Right forelimb (tissue), 1 donor: Measurements from ENCODE around the gene NAPB.

Experiments used
- DNase-seq: peaks from one replicate; pipeline ENCODE4 v3.0.0-alpha.2; 2018

NAPB gene

GRCh38 chr20:23437126-23437899, 16.0 kb upstream of the NAPB start:
- DNase-seq = no peak

DNA sequence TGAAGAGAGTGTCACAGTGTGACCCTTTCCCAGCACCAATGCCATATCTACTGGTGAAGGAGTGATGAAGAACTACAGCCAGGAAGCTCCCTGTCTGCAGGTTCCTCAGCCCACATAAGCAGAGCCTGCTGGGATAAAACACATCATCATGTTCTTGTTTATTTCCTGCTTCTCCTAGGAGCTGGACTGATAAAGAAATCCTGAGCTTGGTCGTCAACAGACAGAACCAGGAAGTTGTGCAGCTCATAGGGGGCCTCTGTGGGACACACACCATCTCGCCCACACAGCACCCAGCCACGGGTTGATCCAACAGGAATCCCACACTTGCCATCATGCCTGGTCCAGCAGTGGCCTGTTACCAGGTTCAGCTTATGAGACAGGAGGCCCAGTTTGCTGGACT, 15.4 kb upstream of the NAPB start:
- no peak for DNase-seq

DNA sequence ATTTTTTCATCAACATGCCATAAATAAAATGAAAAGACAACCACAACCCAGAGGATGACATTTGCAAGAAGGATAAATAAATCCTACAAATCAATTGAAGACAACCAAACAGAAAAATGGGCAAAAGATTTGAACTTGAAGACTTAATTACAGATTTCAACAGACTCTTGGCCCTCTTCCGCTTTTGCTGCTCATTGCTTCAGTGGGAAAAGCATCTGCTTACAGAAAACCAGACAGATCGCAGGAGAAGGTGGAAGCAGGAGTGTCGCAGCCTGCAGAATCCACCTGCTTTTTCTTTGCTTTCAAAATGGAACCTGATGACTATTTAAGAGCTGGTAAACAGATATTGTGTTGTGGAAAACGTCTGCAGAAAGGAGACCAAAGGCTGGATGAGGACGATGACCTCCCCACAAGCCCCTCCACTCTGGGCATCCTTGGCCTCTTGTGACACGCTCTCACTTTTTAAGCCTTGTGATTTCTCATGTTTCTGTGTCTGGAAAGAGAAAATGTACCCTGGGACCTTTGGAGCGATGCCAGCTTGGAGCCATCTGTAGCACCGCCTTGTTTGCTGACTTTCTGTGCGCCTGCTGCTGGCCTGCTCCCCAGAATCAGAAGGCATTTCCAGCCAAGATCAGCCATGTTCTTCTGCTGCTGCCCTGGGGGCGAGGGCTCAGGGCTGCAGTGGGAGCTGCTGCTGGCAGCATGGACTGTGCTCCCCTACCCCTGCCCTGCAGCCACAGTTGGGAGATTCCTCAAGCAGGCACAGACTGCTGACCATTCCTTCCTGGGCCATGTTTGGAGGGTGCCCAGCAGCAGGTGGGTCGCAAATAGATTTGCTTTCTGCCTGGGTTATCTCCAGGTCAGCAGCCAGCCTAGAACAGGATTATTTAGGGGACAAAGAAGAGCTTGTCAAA, 14.6 kb upstream of the NAPB start:
- DNase-seq = no peak

DNA sequence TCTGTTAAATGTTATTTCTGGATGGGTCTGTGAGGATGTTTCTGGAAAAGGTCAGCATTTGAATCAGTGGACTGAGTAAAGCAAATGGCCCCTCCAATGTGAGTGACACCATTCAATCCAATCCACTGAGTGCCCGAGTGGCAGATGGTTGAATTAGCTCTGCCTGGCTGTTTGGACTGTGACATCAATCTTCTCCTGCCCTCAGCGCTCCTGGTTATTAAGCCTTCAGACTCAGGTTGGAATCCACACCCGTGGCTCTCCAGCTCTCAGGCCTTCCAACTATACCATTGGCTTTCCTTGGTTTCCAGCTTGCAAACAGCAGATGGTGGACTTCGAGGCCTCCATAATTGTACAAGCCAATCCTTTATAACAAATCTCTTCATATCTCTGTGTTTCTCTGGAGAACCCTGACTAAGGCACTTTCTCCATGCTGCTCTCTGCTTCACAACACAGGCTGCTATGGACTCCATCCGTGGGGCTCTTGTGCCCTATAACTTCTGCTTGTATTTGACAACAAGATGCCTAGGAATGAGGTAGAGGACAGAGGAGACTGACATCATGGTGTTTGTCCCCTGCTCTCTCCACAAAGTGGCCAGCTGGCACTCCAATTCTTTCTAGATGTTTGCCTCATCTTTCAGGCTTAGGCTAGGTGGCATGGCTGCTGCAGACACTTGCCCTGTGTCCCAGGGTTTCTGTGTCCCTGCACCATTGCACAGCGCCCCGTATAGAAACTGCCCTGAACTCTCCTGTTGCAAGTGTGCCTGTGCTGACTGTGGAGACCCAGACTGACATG, 13.4 kb upstream of the NAPB start:
- no peak for DNase-seq

DNA sequence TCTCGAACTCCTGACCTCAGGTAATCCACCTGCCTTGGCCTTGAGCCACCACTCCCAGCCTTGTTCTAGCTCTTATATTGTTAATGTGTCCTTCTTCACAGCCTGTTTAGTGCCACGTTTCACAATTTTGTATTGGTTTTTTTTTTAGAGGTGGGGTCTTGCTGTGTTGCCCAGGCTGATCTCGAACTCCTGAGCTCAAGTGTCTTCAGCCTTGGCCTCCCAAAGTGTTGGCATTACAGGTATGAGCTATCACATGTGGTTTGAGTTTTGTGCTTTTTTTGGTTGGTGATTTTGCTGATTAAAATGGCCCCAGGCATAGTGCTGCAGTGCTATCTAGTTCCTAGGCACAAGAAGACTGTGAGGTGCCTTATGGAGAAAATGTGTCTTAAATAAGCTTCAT, 12.3 kb upstream of the NAPB start:
- no peak for DNase-seq

- DNase-seq = no peak
These were observed 3.8 kb upstream of the NAPB start for GRCh38 chr20:23425129-23425528.

DNA sequence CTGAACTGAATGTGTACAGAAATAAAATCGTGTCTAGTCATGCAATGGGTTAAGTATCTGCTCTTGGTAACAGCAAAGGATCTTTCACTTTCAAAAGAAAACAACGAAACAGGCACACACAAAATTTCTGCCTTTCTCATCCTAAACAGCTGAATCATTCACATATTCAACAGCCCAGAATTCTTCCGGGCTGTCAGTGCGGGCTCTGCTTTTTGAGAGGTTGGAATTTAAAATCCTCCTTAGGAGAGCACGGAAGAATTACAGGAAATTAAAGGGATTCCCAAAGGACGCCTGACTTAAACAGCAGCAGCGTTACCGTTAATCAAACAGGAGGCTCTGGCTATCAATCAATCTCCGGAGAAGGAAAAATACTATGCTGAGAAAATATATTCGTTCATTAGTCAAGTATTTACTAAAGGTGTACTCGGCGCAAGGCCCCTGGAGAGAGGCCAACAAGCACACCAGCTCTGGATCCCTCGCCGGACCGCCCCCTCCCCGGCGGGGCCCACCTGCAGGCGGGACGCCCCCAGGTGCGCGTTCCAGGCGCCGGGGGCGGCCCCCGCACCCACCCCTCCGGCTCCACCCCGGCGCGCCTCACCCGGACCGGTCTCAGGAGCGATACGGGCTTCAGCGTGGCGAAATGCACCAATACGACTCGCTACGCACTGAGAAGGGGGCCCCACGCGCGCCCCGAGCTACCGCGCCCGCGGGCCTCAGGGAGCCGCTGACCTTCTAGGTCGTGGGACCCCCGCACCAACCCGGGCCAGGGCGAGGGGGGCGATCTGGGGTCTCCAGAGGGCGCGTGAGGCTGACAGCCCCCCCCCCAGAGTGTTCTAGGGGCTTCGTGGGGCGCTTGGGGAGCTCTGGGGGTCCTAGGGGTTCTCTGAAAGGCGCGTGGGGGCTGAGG, 1.0 kb downstream of the NAPB start:
- peak; percentile 51 for DNase-seq

GRCh38 chr20:23419657-23419994, 1.7 kb downstream of the NAPB start:
- no peak for DNase-seq

GRCh38 chr20:23417861-23418260, 3.4 kb downstream of the NAPB start:
- DNase-seq = no peak

- no peak for DNase-seq
These were observed 5.2 kb downstream of the NAPB start for GRCh38 chr20:23415959-23416583.

DNA sequence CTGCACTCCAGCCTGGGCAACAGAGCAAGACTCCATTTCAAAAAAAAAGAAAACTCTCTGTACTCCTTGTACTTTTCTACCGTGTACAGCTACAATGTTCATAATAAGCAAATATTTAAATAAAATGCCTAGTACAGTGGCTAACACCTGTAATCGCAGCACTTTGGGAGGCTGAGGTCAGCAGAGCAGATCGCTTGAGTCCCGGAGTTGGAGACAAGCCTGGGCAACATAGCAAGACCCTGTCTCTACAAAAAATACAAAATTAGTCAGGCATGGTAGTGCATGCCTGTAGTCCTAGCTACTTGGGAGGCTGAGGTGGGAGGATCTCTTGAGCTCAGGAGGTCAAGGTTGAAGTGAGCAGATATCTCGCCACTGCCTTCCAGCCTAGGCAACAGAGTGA, 5.7 kb downstream of the NAPB start:
- no peak for DNase-seq

GRCh38 chr20:23414526-23415188, 6.6 kb downstream of the NAPB start:
- no peak for DNase-seq

DNA sequence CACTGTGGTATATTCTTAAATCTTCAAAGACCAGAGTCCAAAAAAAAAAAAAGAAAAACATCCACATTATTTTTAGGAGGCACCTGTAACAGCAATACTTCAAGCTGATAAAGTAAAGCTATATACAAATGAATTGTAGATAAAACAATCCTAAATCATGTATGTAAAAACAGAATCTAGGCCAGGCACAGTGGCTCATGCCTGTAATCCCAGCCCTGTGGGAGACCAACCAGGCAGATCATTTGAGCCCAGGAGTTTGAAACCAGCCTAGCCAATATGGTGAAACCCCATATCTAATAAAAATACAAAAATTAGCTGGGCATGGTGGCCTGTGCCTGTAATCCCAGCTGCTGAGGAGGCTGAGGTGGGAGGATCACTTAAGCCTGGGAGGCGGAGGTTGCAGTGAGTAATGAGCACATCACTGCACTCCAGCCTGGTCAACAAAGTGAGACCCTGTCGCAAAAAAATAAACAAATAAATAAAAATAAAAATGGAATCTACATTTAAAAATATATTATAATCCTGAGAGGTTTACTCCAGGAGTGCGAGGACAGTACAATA, 7.3 kb downstream of the NAPB start:
- no peak for DNase-seq

DNA sequence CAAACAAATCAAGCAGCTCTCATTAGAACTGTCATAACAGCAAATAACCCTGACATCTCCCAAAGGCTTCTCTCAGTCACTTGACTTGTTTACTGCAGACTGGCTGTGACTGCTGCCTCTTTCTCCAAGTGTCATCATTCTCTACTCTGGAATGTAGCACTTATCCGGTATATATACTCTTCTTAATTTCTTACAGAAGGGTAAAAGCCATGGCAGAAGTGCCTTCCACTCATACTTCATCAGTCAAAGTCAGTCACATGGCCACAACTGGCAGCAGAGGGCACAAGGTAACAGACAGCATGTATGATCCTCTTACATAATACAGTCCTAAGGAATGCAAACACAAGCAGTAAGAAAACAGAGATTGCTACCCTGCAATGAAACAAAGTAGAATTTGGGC, 9.3 kb downstream of the NAPB start:
- no peak for DNase-seq

DNA sequence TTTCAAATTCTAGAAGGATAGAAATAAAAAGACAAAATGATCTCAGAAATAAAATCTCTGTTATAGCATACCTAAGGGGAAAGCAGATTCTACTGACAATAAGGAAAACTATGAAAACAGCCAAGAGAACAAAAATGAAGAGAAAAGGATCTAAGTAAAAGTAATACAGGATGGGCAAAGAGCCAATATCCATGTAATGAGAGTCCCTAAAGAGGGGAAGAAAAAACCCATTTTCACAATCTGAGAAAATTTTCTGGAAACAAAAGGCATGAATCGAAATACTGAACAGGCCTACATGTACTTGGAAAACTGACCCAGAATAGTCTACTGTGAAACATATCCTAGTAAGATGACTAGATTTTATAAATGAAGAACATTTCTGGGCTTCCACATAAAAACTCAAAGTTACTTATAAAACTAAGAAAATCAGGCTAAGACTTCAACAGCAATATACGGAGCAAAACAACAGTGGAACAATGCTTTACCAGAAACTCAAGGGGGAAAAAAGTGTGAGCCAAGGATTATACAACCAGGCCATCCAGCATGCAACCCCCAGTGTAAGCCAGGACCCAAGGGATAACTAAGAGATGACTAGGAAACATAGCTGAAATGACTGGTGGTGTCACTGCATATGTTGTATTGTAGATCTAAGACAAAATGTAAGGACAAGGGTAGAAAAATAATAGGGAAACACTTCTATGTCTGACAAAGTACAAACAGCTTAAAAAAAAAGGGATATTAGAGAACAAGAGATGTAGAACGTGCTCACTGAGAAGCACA, 10.2 kb downstream of the NAPB start:
- no peak for DNase-seq

DNA sequence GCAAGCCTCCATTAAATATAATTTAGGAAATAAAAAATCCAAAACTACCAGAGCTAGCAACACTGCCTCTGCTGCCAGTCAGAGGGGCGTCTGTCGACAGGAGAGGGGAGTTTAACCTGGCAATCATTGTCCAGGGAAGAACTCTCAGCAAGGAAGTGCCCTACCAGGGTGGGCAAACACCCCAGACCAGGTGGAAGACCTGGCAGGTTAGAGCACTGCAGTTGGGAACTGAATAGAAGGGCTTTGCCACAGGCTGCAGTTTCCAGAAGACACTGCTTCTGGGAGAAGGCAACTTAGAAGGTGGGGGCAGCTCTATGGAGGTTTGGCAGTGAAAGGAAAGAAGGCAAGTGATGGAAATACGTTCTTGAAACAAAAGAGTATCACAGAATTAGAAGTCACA, 11.5 kb downstream of the NAPB start:
- no peak for DNase-seq

GRCh38 chr20:23408957-23409356, 12.3 kb downstream of the NAPB start:
- DNase-seq = no peak

DNA sequence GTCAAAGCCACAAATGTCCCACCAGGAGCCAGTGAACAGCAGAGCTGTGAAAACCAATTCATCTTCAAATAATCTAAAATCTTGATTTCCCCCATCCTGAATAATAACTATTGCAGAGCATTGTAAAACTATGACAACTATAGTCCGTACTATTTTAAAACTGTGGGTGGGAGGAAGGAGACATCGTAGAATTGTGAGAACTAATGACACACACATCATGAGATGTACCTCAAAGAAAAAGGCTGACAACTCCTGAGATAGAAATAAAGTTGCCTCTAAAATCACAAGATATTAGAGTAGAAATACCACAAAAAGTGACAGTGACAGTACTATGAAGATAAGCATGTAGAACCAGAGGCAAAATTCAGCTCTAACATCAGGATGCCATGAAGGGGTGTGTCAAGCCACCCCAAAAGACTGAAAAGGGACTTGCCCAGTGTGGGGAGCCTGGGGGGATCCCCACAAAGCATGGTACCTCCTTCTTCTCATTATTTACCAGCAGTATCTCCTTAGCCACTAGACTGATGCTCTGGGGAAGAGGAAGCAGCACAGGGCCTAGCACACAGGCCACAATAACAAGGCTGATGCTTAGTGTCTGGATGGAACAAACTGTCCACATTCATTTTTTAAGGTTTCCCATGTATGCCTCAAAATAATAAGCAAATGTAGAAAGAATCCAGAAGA, 13.4 kb downstream of the NAPB start:
- DNase-seq = no peak

GRCh38 chr20:23406880-23407279, 14.4 kb downstream of the NAPB start:
- DNase-seq = no peak

- no peak for DNase-seq
These were observed 17.1 kb downstream of the NAPB start for GRCh38 chr20:23404196-23404595.
